Astrocyte (in vitro differentiated cells and primary cell): Measurements from ENCODE around the gene VAT1L. TPM values are rescaled to one million over a fixed set of nuclear protein-coding genes. Genes with fewer than 3 reads are reported as not detected.
A peak's percentile ranks its signal among the peaks of the same experiment; 100 is the strongest.

Experiments
- DNase-seq: peaks from one replicate; pipeline ENCODE4 v3.0.0-alpha.2; 2010; ENCODE audit warnings: low read depth
- FAIRE-seq: peaks from 2 replicates; lab custom pipeline; 2011; peaks lifted over from hg19 to GRCh38; lab: Jason Lieb, UNC
- H2AFZ ChIP-seq: 2 replicates; pipeline ENCODE4 v1.6.0; 2012; ENCODE audit warnings: low read depth, low read length, inconsistent platforms
- H3K27ac ChIP-seq: 2 replicates; pipeline ENCODE4 v1.5.1; 2011; ENCODE audit warnings: low read depth, low read length, inconsistent platforms
- H3K27me3 ChIP-seq: 2 replicates; pipeline ENCODE4 v1.6.0; 2011; ENCODE audit warnings: low read length, inconsistent platforms; ENCODE audit not compliant: insufficient read depth
- H3K36me3 ChIP-seq: 2 replicates; pipeline ENCODE4 v1.5.1; 2011; ENCODE audit warnings: low read length, inconsistent platforms; ENCODE audit not compliant: insufficient read depth
- H3K4me1 ChIP-seq: 2 replicates; pipeline ENCODE4 v1.5.1; 2011; ENCODE audit warnings: low read length, inconsistent platforms; ENCODE audit not compliant: insufficient read depth
- H3K4me2 ChIP-seq: 2 replicates; pipeline ENCODE4 v1.6.0; 2012; ENCODE audit warnings: low read length, inconsistent platforms
- H3K4me3 ChIP-seq: 2 replicates; pipeline ENCODE4 v1.5.1; 2011; ENCODE audit warnings: low read depth, mild to moderate bottlenecking, low read length, inconsistent platforms; ENCODE audit not compliant: insufficient read depth
- H3K79me2 ChIP-seq: 2 replicates; pipeline ENCODE4 v1.6.0; 2012; ENCODE audit warnings: mild to moderate bottlenecking, low read length, inconsistent platforms; ENCODE audit not compliant: insufficient read depth
- H3K9ac ChIP-seq: 2 replicates; pipeline ENCODE4 v1.6.0; 2012; ENCODE audit warnings: mild to moderate bottlenecking, low read length, inconsistent platforms
- H3K9me3 ChIP-seq: 2 replicates; pipeline ENCODE4 v1.5.1; 2012; ENCODE audit warnings: low read depth, mild to moderate bottlenecking, low read length, inconsistent platforms; ENCODE audit not compliant: insufficient read depth
- H4K20me1 ChIP-seq: 2 replicates; pipeline ENCODE4 v1.6.0; 2012; ENCODE audit warnings: low read length, inconsistent platforms; ENCODE audit not compliant: insufficient read depth
- H3K27ac Mint-ChIP-seq: one replicate; pipeline ENCODE4 v1.8.0; 2021; ENCODE audit warnings: mild to moderate bottlenecking, mixed read lengths; ENCODE audit not compliant: unreplicated experiment
- H3K27me3 Mint-ChIP-seq: one replicate; pipeline ENCODE4 v1.8.0; 2021; ENCODE audit warnings: low read depth, mixed read lengths; ENCODE audit not compliant: unreplicated experiment
- H3K36me3 Mint-ChIP-seq: one replicate; pipeline ENCODE4 v1.8.0; 2021; ENCODE audit warnings: low read depth, mixed read lengths; ENCODE audit not compliant: unreplicated experiment
- H3K4me1 Mint-ChIP-seq: one replicate; pipeline ENCODE4 v1.8.0; 2021; ENCODE audit warnings: low read depth, mixed read lengths; ENCODE audit not compliant: unreplicated experiment
- H3K4me3 Mint-ChIP-seq: one replicate; pipeline ENCODE4 v1.8.0; 2021; ENCODE audit warnings: mild to moderate bottlenecking, moderate library complexity, mixed read lengths; ENCODE audit not compliant: unreplicated experiment
- H3K9me3 Mint-ChIP-seq: one replicate; pipeline ENCODE4 v1.8.0; 2021; ENCODE audit warnings: mild to moderate bottlenecking, mixed read lengths; ENCODE audit not compliant: unreplicated experiment
- CTCF ChIP-seq: IDR thresholded peaks from 2 replicates; pipeline ENCODE4 v1.5.1; 2011; ENCODE audit warnings: low read depth, mild to moderate bottlenecking, inconsistent platforms, low read length, moderate library complexity; ENCODE audit not compliant: insufficient read depth
- EZH2 ChIP-seq: IDR thresholded peaks from 2 replicates; pipeline ENCODE4 v1.6.1; 2012; ENCODE audit warnings: mild to moderate bottlenecking, low read length, inconsistent platforms; ENCODE audit not compliant: insufficient read depth
- total RNA-seq: library from RNA; stranded (reverse); gene quantifications from 2 replicates; pipeline ENCODE4 v1.2.1, GENCODE V29; 2021

Gene VAT1L
- total RNA-seq, 1 donor from 2014 or later = 3.3 TPM

- H3K4me1 Mint-ChIP-seq = no peaks in the 10 kb centered on the region
- Histone ChIP-seq H3K27ac (no peak overlapping the region), H3K4me2 (peak overlapping the region; percentile 55), H3K9me3 (no peaks in the 10 kb centered on the region), H3K9ac (no peak overlapping the region), H3K4me3 (no peak overlapping the region), H4K20me1 (no peaks in the 10 kb centered on the region), H3K79me2 (no peaks in the 10 kb centered on the region), H2AFZ (peak overlapping the region; percentile 29), H3K27me3 (peaks cover 2% of the 10 kb centered on the region), H3K36me3 (no peaks in the 10 kb centered on the region), H3K4me1 (no peaks in the 10 kb centered on the region)
- no peak overlapping the region for H3K4me3 Mint-ChIP-seq
- peaks cover 3% of the 10 kb centered on the region for H3K9me3 Mint-ChIP-seq
- H3K36me3 Mint-ChIP-seq = no peaks in the 10 kb centered on the region
- FAIRE-seq (peak; percentile 56), DNase-seq (peak; percentile 75)
- H3K27ac Mint-ChIP-seq = peak overlapping the region; percentile 43
- H3K27me3 Mint-ChIP-seq = no peaks in the 10 kb centered on the region
- peak; percentile 96 for TF ChIP-seq CTCF
- TF ChIP-seq EZH2 = no peak
These were observed 214.7 kb downstream of the VAT1L start for GRCh38 chr16:78002915-78003538.

GRCh38 chr16:78004517-78004916 is 216.2 kb downstream of the VAT1L start:
- TF ChIP-seq EZH2 = no peak
- peaks cover 3% of the 10 kb centered on the region for H3K9me3 Mint-ChIP-seq
- H3K36me3 ChIP-seq = no peaks in the 10 kb centered on the region
- H3K27me3 Mint-ChIP-seq = no peaks in the 10 kb centered on the region
- H4K20me1 ChIP-seq = no peaks in the 10 kb centered on the region
- H3K27me3 ChIP-seq = peaks cover 2% of the 10 kb centered on the region
- DNase-seq (no peak), FAIRE-seq (no peak)
- no peaks in the 10 kb centered on the region for H3K4me1 Mint-ChIP-seq
- no peak overlapping the region for H3K27ac Mint-ChIP-seq
- no peaks in the 10 kb centered on the region for H3K36me3 Mint-ChIP-seq
- H3K4me2 ChIP-seq = no peak overlapping the region
- no peaks in the 10 kb centered on the region for H3K9me3 ChIP-seq
- no peak overlapping the region for H2AFZ ChIP-seq
- H3K4me3 Mint-ChIP-seq = no peak overlapping the region
- no peak overlapping the region for H3K4me3 ChIP-seq
- H3K4me1 ChIP-seq = no peaks in the 10 kb centered on the region
- H3K79me2 ChIP-seq = no peaks in the 10 kb centered on the region
- no peak overlapping the region for H3K9ac ChIP-seq
- no peak overlapping the region for H3K27ac ChIP-seq

GRCh38 chr16:78005881-78006280 is 217.5 kb downstream of the VAT1L start:
- DNase-seq (no peak), FAIRE-seq (no peak)
- Histone ChIP-seq H3K9ac (no peak overlapping the region), H4K20me1 (no peaks in the 10 kb centered on the region), H3K27ac (no peak overlapping the region), H3K4me2 (no peak overlapping the region), H2AFZ (no peak overlapping the region), H3K79me2 (no peaks in the 10 kb centered on the region), H3K4me3 (no peak overlapping the region), H3K4me1 (no peaks in the 10 kb centered on the region), H3K27me3 (peaks cover 2% of the 10 kb centered on the region), H3K9me3 (no peaks in the 10 kb centered on the region), H3K36me3 (no peaks in the 10 kb centered on the region)
- Mint-ChIP-seq H3K9me3 (peaks cover 3% of the 10 kb centered on the region), H3K27ac (no peak overlapping the region), H3K36me3 (no peaks in the 10 kb centered on the region), H3K4me1 (no peaks in the 10 kb centered on the region), H3K27me3 (no peaks in the 10 kb centered on the region), H3K4me3 (no peak overlapping the region)
- no peak for TF ChIP-seq CTCF
- no peak for TF ChIP-seq EZH2
